MM.1S (cell line): Measurements from ENCODE around the gene RHOH.

Experiments
- CTCF ChIP-seq: fragments of 300-600 bp; sonication (generic); IDR thresholded peaks from 2 replicates; pipeline ENCODE4 v1.5.1; 2016; ENCODE audit warnings: antibody characterized with exemption, low read length, mixed read lengths
- EZH2 ChIP-seq: fragments of 300-600 bp; sonication (generic); optimal IDR thresholded peaks from 2 replicates; pipeline ENCODE3; 2017; ENCODE audit warnings: low read depth, mild to moderate bottlenecking, antibody characterized with exemption, low read length, mixed read lengths
- EZH2phosphoT487 ChIP-seq: fragments of 300-600 bp; sonication (generic); IDR thresholded peaks from 2 replicates; pipeline ENCODE4 v1.6.1; 2018; ENCODE audit warnings: antibody characterized with exemption, low read length

- TF ChIP-seq CTCF (no peak), EZH2 (no peak), EZH2phosphoT487 (no peak)
Measured at GRCh38 chr4:40281099-40281498, 84.3 kb downstream of the RHOH start.
